C4-2B (cell line): Measurements from ENCODE around the gene C4orf50.

Source experiments
- H3K27ac ChIP-seq: fragments of 450-650 bp; 2 replicates; pipeline ENCODE4 v1.5.1; 2017
- ZFX ChIP-seq: fragments of 450-650 bp; IDR thresholded peaks from 2 replicates; pipeline ENCODE4 v1.6.1; 2017
- TF ChIP-seq, protein P1 (sequence below): fragments of 450-650 bp; conservative IDR thresholded peaks from 2 replicates; pipeline ENCODE4 v1.5.1; 2017; ENCODE audit warnings: mild to moderate bottlenecking

Gene C4orf50

DNA sequence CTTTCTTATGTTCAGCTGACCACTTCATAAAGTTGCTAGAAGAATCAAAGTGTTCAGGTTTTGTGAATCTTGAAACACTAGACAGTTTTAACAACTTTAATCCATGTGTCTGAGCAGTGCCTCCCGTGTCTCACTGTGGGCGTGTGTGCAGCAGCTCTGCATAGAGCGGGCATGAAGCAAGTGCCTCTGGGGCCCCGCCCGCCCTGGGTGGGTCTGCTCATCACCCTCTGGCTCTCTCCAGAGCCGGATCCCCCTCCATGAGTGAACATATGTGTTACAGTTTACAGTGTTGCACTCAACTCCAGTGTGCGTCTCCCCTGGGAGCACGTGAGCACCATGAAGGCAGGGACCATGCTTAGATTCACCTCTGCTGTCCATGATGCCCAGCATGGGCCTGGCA lies 87.8 kb downstream of the C4orf50 start:
- H3K27ac ChIP-seq, result no peak overlapping the region
- TF ChIP-seq, protein P1, sequence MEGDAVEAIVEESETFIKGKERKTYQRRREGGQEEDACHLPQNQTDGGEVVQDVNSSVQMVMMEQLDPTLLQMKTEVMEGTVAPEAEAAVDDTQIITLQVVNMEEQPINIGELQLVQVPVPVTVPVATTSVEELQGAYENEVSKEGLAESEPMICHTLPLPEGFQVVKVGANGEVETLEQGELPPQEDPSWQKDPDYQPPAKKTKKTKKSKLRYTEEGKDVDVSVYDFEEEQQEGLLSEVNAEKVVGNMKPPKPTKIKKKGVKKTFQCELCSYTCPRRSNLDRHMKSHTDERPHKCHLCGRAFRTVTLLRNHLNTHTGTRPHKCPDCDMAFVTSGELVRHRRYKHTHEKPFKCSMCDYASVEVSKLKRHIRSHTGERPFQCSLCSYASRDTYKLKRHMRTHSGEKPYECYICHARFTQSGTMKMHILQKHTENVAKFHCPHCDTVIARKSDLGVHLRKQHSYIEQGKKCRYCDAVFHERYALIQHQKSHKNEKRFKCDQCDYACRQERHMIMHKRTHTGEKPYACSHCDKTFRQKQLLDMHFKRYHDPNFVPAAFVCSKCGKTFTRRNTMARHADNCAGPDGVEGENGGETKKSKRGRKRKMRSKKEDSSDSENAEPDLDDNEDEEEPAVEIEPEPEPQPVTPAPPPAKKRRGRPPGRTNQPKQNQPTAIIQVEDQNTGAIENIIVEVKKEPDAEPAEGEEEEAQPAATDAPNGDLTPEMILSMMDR, result no peak
- TF ChIP-seq ZFX, result no peak

DNA sequence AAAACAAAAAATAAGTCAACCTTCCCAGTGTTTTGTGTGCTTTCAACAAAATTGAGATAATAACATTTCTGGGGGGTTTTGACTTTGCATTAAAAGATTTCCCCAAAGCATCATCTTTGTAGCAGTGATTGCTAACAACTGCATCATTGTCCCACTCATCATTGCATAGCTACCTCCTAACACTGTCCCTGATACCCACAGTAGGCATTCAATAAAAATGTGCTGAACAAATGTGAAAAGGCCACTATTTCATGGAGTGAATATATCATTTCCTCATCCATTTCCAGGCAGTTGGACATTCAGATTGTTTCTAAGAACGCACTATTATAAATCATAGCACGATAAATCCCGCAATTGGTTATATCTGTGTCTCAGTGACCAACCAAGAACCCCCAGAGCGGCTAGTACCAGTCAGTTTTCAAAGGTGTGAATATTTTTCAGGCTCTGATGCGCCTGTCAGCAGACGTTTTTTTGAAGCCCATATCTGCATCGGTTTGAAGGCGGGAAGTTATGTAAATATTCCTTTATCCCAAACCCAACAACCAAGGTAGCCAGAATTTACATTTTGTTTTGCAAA lies 89.3 kb downstream of the C4orf50 start:
- TF ChIP-seq, protein P1, result no peak
- TF ChIP-seq ZFX, result no peak
- H3K27ac ChIP-seq, result no peak overlapping the region

DNA sequence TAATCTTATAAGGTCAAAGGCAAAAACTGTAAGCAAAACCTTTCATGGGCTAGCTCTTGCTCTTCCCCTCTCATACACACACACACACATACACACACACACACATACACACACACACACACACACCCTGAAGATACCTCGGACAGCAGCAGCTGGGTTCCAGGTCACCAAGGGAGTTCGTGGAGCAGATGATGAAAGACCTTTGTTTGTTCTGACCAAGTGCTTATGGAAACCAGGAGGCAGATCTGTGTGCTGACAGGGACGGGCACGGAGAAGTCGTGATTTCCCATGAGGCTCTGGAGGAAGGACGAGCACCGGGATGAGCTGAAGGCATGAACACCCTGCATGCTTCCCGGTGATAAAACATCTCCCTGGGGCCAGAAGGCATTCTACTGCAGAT lies 90.0 kb downstream of the C4orf50 start:
- no peak overlapping the region for H3K27ac ChIP-seq
- TF ChIP-seq, protein P1, result no peak
- no peak for TF ChIP-seq ZFX

DNA sequence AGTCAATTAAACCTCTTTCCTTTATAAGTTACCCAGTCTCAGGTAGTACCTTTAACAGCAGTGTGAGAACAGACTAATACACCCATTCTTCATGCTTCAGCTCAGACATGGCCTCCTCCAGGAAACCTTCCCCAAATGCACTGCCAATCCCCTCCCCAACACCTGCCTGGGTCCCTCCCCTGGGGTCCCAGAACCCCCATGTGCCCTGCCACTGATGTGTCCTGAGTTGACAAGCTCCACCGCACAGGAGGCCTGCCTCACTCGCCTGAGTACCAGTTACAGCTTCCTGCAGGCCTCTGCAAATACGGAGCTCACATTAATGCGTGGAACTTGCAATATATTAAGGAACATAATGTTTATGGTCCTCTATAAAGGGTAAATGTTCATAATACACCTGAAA lies 90.5 kb downstream of the C4orf50 start:
- no peak overlapping the region for H3K27ac ChIP-seq

DNA sequence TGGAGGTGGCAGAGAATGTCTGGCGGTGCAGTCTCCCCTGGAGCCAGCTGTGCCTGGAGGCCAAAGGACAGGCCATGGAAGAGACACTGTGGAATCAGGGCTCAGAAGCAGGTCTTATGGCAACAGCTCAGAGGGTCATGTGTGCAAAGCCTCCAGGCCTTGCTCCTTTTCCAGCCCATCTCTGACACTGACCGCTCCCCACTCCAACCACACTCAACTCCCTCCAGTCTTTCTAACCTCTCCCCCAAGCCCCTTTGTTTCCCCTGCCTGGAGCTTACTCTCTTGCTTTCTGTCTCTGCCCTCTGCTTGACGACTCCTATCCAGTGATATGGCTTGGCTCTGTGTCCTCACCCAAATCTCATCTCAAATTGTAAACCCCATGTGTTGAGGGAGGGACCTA lies 91.1 kb downstream of the C4orf50 start:
- H3K27ac ChIP-seq, result no peak overlapping the region
- TF ChIP-seq ZFX, result no peak
- TF ChIP-seq, protein P1, result no peak

More for the DNA sequence above, 90.5 kb downstream of the C4orf50 start:
- TF ChIP-seq, protein P1, result no peak
- TF ChIP-seq ZFX, result no peak

DNA sequence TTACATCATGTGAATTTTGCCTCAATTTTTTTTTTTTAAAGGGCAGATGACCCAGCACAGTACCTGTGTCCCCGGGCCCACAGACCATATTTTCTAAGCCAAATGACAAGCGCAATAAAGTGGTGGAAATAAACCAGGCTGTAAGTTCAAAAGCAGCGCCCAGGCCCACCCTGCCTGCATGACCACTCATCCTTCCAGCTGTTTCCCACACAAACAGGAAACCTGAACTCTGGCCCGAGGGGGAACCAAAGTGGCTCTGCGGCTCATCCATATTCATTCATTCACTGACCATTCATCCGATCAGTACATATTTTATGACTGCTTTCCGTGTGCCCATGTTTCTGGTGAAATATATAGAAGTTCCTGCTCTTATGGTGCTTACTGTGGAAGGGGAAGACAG lies 91.6 kb downstream of the C4orf50 start:
- no peak for TF ChIP-seq ZFX
- TF ChIP-seq, protein P1, result no peak
- H3K27ac ChIP-seq, result no peak overlapping the region

DNA sequence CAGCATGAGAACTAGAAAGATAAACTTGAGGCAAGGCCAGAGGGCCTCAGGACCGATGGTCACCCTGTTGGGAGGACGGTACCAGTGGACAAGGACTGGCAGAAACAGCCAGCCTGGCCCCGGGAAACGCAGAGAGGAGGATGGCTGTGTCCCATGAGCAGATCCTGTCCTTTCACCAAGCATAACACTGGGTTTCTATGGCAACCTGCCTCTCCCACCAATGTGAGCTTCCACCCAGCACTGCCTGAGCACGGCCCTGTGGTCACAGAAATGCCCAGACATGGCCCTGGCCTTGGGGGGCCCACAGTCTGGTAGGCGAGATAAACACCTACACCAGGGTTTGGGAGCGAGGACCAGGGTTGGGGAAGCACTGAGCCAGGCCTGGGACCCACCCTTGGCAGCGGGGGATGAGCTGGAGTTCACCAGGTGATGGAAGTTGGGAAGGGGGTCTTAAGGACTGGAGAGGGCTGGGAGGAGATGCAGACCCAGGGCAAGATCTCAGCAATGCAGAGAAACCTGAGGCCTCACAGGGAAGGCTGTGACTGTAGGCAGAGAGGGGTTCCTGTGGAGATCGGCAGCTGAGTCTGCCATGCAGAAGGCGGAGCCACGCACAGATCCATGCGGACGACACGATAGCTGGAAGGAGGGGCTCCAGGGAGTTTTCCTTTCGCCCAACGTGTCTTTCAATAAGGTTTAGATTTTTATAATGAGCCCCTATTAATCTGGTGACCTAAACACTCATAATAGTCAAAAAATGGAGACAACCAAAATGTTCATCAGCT lies 92.6 kb downstream of the C4orf50 start:
- H3K27ac ChIP-seq, result no peak overlapping the region
- TF ChIP-seq, protein P1, result no peak
- no peak for TF ChIP-seq ZFX
